Transverse colon (tissue), 3 donors: Measurements from ENCODE around the gene IFITM5.

Experiments
- EP300 ChIP-seq: sonication (generic); formaldehyde crosslinking; IDR thresholded peaks from one replicate; pipeline ENCODE4 v1.6.1; 2017; ENCODE audit warnings: antibody characterized with exemption, low read depth
- TF ChIP-seq, protein P1 (sequence below), 5 experiments: fragments of 200-600 bp in 3 of 5; fragments of 450-650 bp in 2 of 5; sonication (generic) in 3 of 5; IDR thresholded peaks; 1 replicate in 2 of 5; 2 replicates in 3 of 5; pipeline ENCODE4 v1.5.1; 2016 to 2017; ENCODE audit warnings: antibody characterized with exemption in 5 of 5, inconsistent platforms in 3 of 5, mild to moderate bottlenecking in 2 of 5, moderate library complexity in 1 of 5

DNA sequence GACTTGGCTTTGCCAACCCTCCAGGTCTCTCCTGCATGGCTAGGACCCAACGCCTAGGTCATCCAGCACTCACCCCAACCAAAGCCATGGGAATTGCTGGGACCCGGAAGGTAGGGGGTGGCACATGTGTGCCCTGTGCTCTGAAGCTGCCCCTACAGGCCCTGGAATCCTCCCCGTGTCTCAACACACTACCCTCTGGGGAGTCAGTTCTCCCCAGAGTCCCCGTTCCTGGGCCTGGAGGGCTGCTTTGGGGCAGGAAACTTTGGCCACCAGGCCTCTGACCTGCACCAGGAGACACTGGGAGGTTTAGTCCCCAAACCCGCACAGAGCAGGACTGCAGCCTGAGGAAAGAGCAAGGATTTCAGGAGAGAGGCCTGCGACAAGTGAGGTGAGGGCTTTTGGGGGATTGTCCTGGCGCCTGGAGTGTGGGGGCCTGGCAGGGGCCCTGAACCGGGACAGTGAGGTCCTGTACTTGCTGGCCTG lies 14.0 kb upstream of the IFITM5 start:
- TF ChIP-seq, protein P1, sequence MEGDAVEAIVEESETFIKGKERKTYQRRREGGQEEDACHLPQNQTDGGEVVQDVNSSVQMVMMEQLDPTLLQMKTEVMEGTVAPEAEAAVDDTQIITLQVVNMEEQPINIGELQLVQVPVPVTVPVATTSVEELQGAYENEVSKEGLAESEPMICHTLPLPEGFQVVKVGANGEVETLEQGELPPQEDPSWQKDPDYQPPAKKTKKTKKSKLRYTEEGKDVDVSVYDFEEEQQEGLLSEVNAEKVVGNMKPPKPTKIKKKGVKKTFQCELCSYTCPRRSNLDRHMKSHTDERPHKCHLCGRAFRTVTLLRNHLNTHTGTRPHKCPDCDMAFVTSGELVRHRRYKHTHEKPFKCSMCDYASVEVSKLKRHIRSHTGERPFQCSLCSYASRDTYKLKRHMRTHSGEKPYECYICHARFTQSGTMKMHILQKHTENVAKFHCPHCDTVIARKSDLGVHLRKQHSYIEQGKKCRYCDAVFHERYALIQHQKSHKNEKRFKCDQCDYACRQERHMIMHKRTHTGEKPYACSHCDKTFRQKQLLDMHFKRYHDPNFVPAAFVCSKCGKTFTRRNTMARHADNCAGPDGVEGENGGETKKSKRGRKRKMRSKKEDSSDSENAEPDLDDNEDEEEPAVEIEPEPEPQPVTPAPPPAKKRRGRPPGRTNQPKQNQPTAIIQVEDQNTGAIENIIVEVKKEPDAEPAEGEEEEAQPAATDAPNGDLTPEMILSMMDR (IDR thresholded peaks at IDR 0.05): no peak
- no peak for TF ChIP-seq EP300
